Activated T-helper 17 cell treated with anti-CD3 and anti-CD28 coated beads, Interleukin-2, amount 50 U/mL, for 72 hours (primary cell): Measurements from ENCODE around the gene GRIA3. TPM values are rescaled to one million over a fixed set of nuclear protein-coding genes. Genes with fewer than 3 reads are reported as not detected.
"Not testable (repeated sequence)": the region's sequence is repeated elsewhere in the genome, so short reads cannot be mapped to it uniquely, and the experiment has no call there.

Source experiments
- ATAC-seq: fragments of 150-1000 bp; cut with Tn5 transposase; replicated peaks from 2 replicates; pipeline ENCODE4 v1.10.0; 2021; ENCODE audit warnings: mild to moderate bottlenecking, moderate library complexity
- H3K27ac Mint-ChIP-seq: one replicate; pipeline ENCODE4 v1.8.0; 2022; ENCODE audit warnings: mixed read lengths
- H3K27me3 Mint-ChIP-seq: one replicate; pipeline ENCODE4 v1.8.0; 2022; ENCODE audit warnings: mixed read lengths
- H3K36me3 Mint-ChIP-seq: one replicate; pipeline ENCODE4 v1.8.0; 2022; ENCODE audit warnings: low read depth, mild to moderate bottlenecking, mixed read lengths
- H3K4me1 Mint-ChIP-seq: one replicate; pipeline ENCODE4 v1.8.0; 2022; ENCODE audit warnings: mixed read lengths
- H3K4me3 Mint-ChIP-seq: one replicate; pipeline ENCODE4 v1.8.0; 2022; ENCODE audit warnings: mild to moderate bottlenecking, mixed read lengths
- H3K9me3 Mint-ChIP-seq: one replicate; pipeline ENCODE4 v1.8.0; 2022; ENCODE audit warnings: mixed read lengths
- total RNA-seq, 2 donors: library from RNA; stranded (reverse); gene quantifications; one replicate each; pipeline ENCODE4 v1.2.3, GENCODE V29; 2022

Gene GRIA3
- total RNA-seq, 2 donors from 2014 or later = not detected

GRCh38 chrX:123272630-123273029, 88.6 kb downstream of the GRIA3 start:
- no peaks in the 10 kb centered on the region for H3K27me3 Mint-ChIP-seq
- no peak overlapping the region for H3K27ac Mint-ChIP-seq
- ATAC-seq = no peak
- H3K36me3 Mint-ChIP-seq = no peaks in the 10 kb centered on the region
- H3K4me3 Mint-ChIP-seq = no peak overlapping the region
- no peaks in the 10 kb centered on the region for H3K4me1 Mint-ChIP-seq
- no peaks in the 10 kb centered on the region for H3K9me3 Mint-ChIP-seq

- H3K27ac Mint-ChIP-seq = no peak overlapping the region
- no peak overlapping the region for H3K4me3 Mint-ChIP-seq
- ATAC-seq = no peak
- H3K36me3 Mint-ChIP-seq = no peaks in the 10 kb centered on the region
- no peaks in the 10 kb centered on the region for H3K9me3 Mint-ChIP-seq
- no peaks in the 10 kb centered on the region for H3K27me3 Mint-ChIP-seq
- H3K4me1 Mint-ChIP-seq = no peaks in the 10 kb centered on the region
Observed at GRCh38 chrX:123274796-123275195, 90.7 kb downstream of the GRIA3 start.

- no peaks in the 10 kb centered on the region for H3K36me3 Mint-ChIP-seq
- no peak for ATAC-seq
- no peaks in the 10 kb centered on the region for H3K9me3 Mint-ChIP-seq
- no peaks in the 10 kb centered on the region for H3K27me3 Mint-ChIP-seq
- no peaks in the 10 kb centered on the region for H3K4me1 Mint-ChIP-seq
- no peak overlapping the region for H3K27ac Mint-ChIP-seq
- no peak overlapping the region for H3K4me3 Mint-ChIP-seq
Observed at GRCh38 chrX:123277347-123277746, 93.3 kb downstream of the GRIA3 start.

- H3K27ac Mint-ChIP-seq = no peak overlapping the region
- no peaks in the 10 kb centered on the region for H3K9me3 Mint-ChIP-seq
- H3K4me1 Mint-ChIP-seq = no peaks in the 10 kb centered on the region
- no peaks in the 10 kb centered on the region for H3K27me3 Mint-ChIP-seq
- no peak overlapping the region for H3K4me3 Mint-ChIP-seq
- no peaks in the 10 kb centered on the region for H3K36me3 Mint-ChIP-seq
- no peak for ATAC-seq
Observed at GRCh38 chrX:123277821-123278220, 93.7 kb downstream of the GRIA3 start.

GRCh38 chrX:123282241-123282640, 98.2 kb downstream of the GRIA3 start:
- ATAC-seq = no peak
- no peak overlapping the region for H3K27ac Mint-ChIP-seq
- no peaks in the 10 kb centered on the region for H3K4me1 Mint-ChIP-seq
- no peaks in the 10 kb centered on the region for H3K36me3 Mint-ChIP-seq
- no peak overlapping the region for H3K4me3 Mint-ChIP-seq
- H3K9me3 Mint-ChIP-seq = no peaks in the 10 kb centered on the region
- H3K27me3 Mint-ChIP-seq = no peaks in the 10 kb centered on the region

- H3K4me3 Mint-ChIP-seq, H3K27me3 Mint-ChIP-seq, ATAC-seq, H3K27ac Mint-ChIP-seq, H3K4me1 Mint-ChIP-seq, H3K9me3 Mint-ChIP-seq, H3K36me3 Mint-ChIP-seq: not testable (repeated sequence)
Observed at GRCh38 chrX:123283407-123283806, 99.3 kb downstream of the GRIA3 start.

- no peaks in the 10 kb centered on the region for H3K36me3 Mint-ChIP-seq
- no peaks in the 10 kb centered on the region for H3K9me3 Mint-ChIP-seq
- no peak for ATAC-seq
Observed at GRCh38 chrX:123291623-123292022, 107.5 kb downstream of the GRIA3 start.

GRCh38 chrX:123298026-123298425, 113.9 kb downstream of the GRIA3 start:
- no peak overlapping the region for H3K4me3 Mint-ChIP-seq
- no peak overlapping the region for H3K27ac Mint-ChIP-seq
- H3K27me3 Mint-ChIP-seq = no peaks in the 10 kb centered on the region
- no peaks in the 10 kb centered on the region for H3K36me3 Mint-ChIP-seq
- H3K4me1 Mint-ChIP-seq = no peaks in the 10 kb centered on the region
- ATAC-seq = no peak
- H3K9me3 Mint-ChIP-seq = no peaks in the 10 kb centered on the region

More at GRCh38 chrX:123291623-123292022, 107.5 kb downstream of the GRIA3 start:
- Mint-ChIP-seq H3K27me3 (no peaks in the 10 kb centered on the region), H3K4me3 (no peak overlapping the region), H3K4me1 (no peaks in the 10 kb centered on the region), H3K27ac (no peak overlapping the region)

GRCh38 chrX:123303429-123303828, 119.4 kb downstream of the GRIA3 start:
- ATAC-seq = no peak
- H3K27me3 Mint-ChIP-seq = no peaks in the 10 kb centered on the region
- no peaks in the 10 kb centered on the region for H3K4me1 Mint-ChIP-seq
- no peaks in the 10 kb centered on the region for H3K36me3 Mint-ChIP-seq
- no peak overlapping the region for H3K27ac Mint-ChIP-seq
- H3K9me3 Mint-ChIP-seq = no peaks in the 10 kb centered on the region
- H3K4me3 Mint-ChIP-seq = no peak overlapping the region

- Mint-ChIP-seq H3K27me3 (no peaks in the 10 kb centered on the region), H3K4me1 (no peaks in the 10 kb centered on the region), H3K4me3 (no peak overlapping the region), H3K36me3 (no peaks in the 10 kb centered on the region), H3K27ac (no peak overlapping the region), H3K9me3 (no peaks in the 10 kb centered on the region)
- no peak for ATAC-seq
Observed at GRCh38 chrX:123308658-123309057, 124.6 kb downstream of the GRIA3 start.

- H3K4me1 Mint-ChIP-seq = no peaks in the 10 kb centered on the region
- no peaks in the 10 kb centered on the region for H3K36me3 Mint-ChIP-seq
- H3K4me3 Mint-ChIP-seq = no peak overlapping the region
- H3K27ac Mint-ChIP-seq = no peak overlapping the region
- H3K9me3 Mint-ChIP-seq = no peaks in the 10 kb centered on the region
- no peaks in the 10 kb centered on the region for H3K27me3 Mint-ChIP-seq
- no peak for ATAC-seq
Observed at GRCh38 chrX:123310112-123310511, 126.0 kb downstream of the GRIA3 start.

GRCh38 chrX:123311486-123311885, 127.4 kb downstream of the GRIA3 start:
- H3K4me3 Mint-ChIP-seq = no peak overlapping the region

GRCh38 chrX:123313486-123313885, 129.4 kb downstream of the GRIA3 start:
- no peaks in the 10 kb centered on the region for H3K36me3 Mint-ChIP-seq
- no peak for ATAC-seq
- H3K4me3 Mint-ChIP-seq = no peak overlapping the region
- H3K9me3 Mint-ChIP-seq = no peaks in the 10 kb centered on the region
- no peaks in the 10 kb centered on the region for H3K27me3 Mint-ChIP-seq
- no peak overlapping the region for H3K27ac Mint-ChIP-seq
- H3K4me1 Mint-ChIP-seq = no peaks in the 10 kb centered on the region

More at GRCh38 chrX:123311486-123311885, 127.4 kb downstream of the GRIA3 start:
- no peak overlapping the region for H3K27ac Mint-ChIP-seq
- H3K27me3 Mint-ChIP-seq = no peaks in the 10 kb centered on the region
- H3K36me3 Mint-ChIP-seq = no peaks in the 10 kb centered on the region
- no peaks in the 10 kb centered on the region for H3K4me1 Mint-ChIP-seq
- no peaks in the 10 kb centered on the region for H3K9me3 Mint-ChIP-seq
- ATAC-seq = no peak

- Mint-ChIP-seq H3K27me3 (no peaks in the 10 kb centered on the region), H3K9me3 (no peaks in the 10 kb centered on the region), H3K4me3 (no peak overlapping the region), H3K36me3 (no peaks in the 10 kb centered on the region), H3K4me1 (no peaks in the 10 kb centered on the region), H3K27ac (no peak overlapping the region)
- ATAC-seq = no peak
Observed at GRCh38 chrX:123320622-123321021, 136.5 kb downstream of the GRIA3 start.

GRCh38 chrX:123322536-123322935, 138.5 kb downstream of the GRIA3 start:
- Mint-ChIP-seq H3K27ac (no peak overlapping the region), H3K9me3 (no peaks in the 10 kb centered on the region), H3K4me3 (no peak overlapping the region), H3K36me3 (no peaks in the 10 kb centered on the region), H3K27me3 (peaks cover 3% of the 10 kb centered on the region), H3K4me1 (no peaks in the 10 kb centered on the region)
- no peak for ATAC-seq

GRCh38 chrX:123324625-123325024, 140.5 kb downstream of the GRIA3 start:
- no peak overlapping the region for H3K27ac Mint-ChIP-seq

More at GRCh38 chrX:123324625-123325024, 140.5 kb downstream of the GRIA3 start:
- no peaks in the 10 kb centered on the region for H3K9me3 Mint-ChIP-seq
- ATAC-seq = no peak
- no peaks in the 10 kb centered on the region for H3K4me1 Mint-ChIP-seq
- no peak overlapping the region for H3K4me3 Mint-ChIP-seq
- no peaks in the 10 kb centered on the region for H3K36me3 Mint-ChIP-seq
- peaks cover 3% of the 10 kb centered on the region for H3K27me3 Mint-ChIP-seq
